HFFc6 (cell line): ENCODE measurements around the gene SPPL2A. TPM values are rescaled to one million over a fixed set of nuclear protein-coding genes. Genes with fewer than 3 reads are reported as not detected.
"Not testable (repeated sequence)": the region's sequence is repeated elsewhere in the genome, so short reads cannot be mapped to it uniquely, and the experiment has no call there.

ENCODE experiments used
- DNase-seq: peaks from one replicate; pipeline ENCODE4 v3.0.0-alpha.2; 2018
- H3K27ac Mint-ChIP-seq: 2 replicates; pipeline ENCODE4 v1.8.0; 2020; ENCODE audit warnings: mild to moderate bottlenecking, mixed read lengths
- H3K27me3 Mint-ChIP-seq: 2 replicates; pipeline ENCODE4 v1.8.0; 2021; ENCODE audit warnings: mild to moderate bottlenecking, moderate library complexity, mixed read lengths; ENCODE audit not compliant: insufficient read depth
- H3K36me3 Mint-ChIP-seq: 2 replicates; pipeline ENCODE4 v1.8.0; 2021; ENCODE audit warnings: low read depth, mixed read lengths
- H3K4me1 Mint-ChIP-seq: 2 replicates; pipeline ENCODE4 v1.8.0; 2020; ENCODE audit warnings: low read depth, mixed read lengths
- H3K4me3 Mint-ChIP-seq: 2 replicates; pipeline ENCODE4 v1.8.0; 2020; ENCODE audit warnings: mild to moderate bottlenecking, moderate library complexity, mixed read lengths
- H3K9me3 Mint-ChIP-seq: 2 replicates; pipeline ENCODE4 v1.8.0; 2020; ENCODE audit warnings: mild to moderate bottlenecking, mixed read lengths
- CTCF ChIP-seq: fragments of 200-600 bp; sonication (generic); IDR thresholded peaks from 2 replicates; pipeline ENCODE4 v1.5.0; 2021; ENCODE audit warnings: antibody characterized with exemption, mild to moderate bottlenecking
- long read RNA-seq: library from polyadenylated mRNA; unstranded; transcript quantifications from one replicate; pipeline ENCODE4 v2.0.0, GENCODE V29; 2019
- total RNA-seq, 6 experiments: library from RNA; stranded (reverse); fragmentation: NEBNext Ultra II Directional; extraction: Animal tissue kit (Norgen Biotek cat#: 25700); gene quantifications; 2 replicates in 1 of 6; 3 replicates in 5 of 6; pipeline ENCODE4 v1.2.3, GENCODE V29; 2021

The SPPL2A gene
- total RNA-seq = 100 to 1,000 TPM; 119 to 170 (median 138) TPM
- long read RNA-seq, full-length matches to known transcripts = 78 of 108 reads
- long read RNA-seq, partial matches to known transcripts = 10 of 108 reads
- long read RNA-seq, other reads (novel, unspliced or antisense) = 20 of 108 reads

GRCh38 chr15:50765195-50765967 is at the start of gene SPPL2A:
Gene SPPL2A, minus strand, starts transcription at chr15:50765706. Its CDS starts 173 bp downstream, at chr15:50765533.
- peak within 1 kb of the TSS; percentile 90 for H3K27ac Mint-ChIP-seq
- DNase-seq = peak; percentile 81

GRCh38 chr15:50814634-50815033 is 49.1 kb upstream of the SPPL2A start:
- DNase-seq = no peak
- Mint-ChIP-seq H3K27me3 (peaks cover 6% of the 10 kb centered on the region), H3K27ac (no peak overlapping the region), H3K36me3 (no peaks in the 10 kb centered on the region), H3K4me1 (peaks cover 9% of the 10 kb centered on the region), H3K9me3 (no peaks in the 10 kb centered on the region), H3K4me3 (no peak overlapping the region)
- TF ChIP-seq CTCF = no peak

More at GRCh38 chr15:50765195-50765967, at the start of gene SPPL2A:
- TF ChIP-seq CTCF = no peak
- Mint-ChIP-seq H3K4me3 (peak within 1 kb of the TSS; percentile 96), H3K36me3 (peaks cover 10% of the 10 kb centered on the region; the same call in 1 of the 2 replicates), H3K4me1 (peaks cover 51% of the 10 kb centered on the region), H3K9me3 (no peaks in the 10 kb centered on the region), H3K27me3 (peaks cover 2% of the 10 kb centered on the region)

- Mint-ChIP-seq H3K9me3 (no peaks in the 10 kb centered on the region), H3K4me1 (peaks cover 1% of the 10 kb centered on the region), H3K27ac (no peak overlapping the region), H3K4me3 (no peak overlapping the region), H3K27me3 (peaks cover 6% of the 10 kb centered on the region), H3K36me3 (no peaks in the 10 kb centered on the region)
- DNase-seq = no peak
- TF ChIP-seq CTCF = no peak
These were observed 48.4 kb upstream of the SPPL2A start for GRCh38 chr15:50813865-50814264.

GRCh38 chr15:50813089-50813488 is 47.6 kb upstream of the SPPL2A start:
- no peak for TF ChIP-seq CTCF
- H3K36me3 Mint-ChIP-seq = no peaks in the 10 kb centered on the region
- no peak for DNase-seq

GRCh38 chr15:50812181-50812506 is 46.6 kb upstream of the SPPL2A start:
- not testable (repeated sequence) for H3K4me3 Mint-ChIP-seq, H3K36me3 Mint-ChIP-seq, H3K4me1 Mint-ChIP-seq, H3K9me3 Mint-ChIP-seq, DNase-seq, H3K27ac Mint-ChIP-seq
- H3K27me3 Mint-ChIP-seq = peaks cover 11% of the 10 kb centered on the region

More at GRCh38 chr15:50813089-50813488, 47.6 kb upstream of the SPPL2A start:
- Mint-ChIP-seq H3K4me1 (no peaks in the 10 kb centered on the region; the same call in 1 of the 2 replicates), H3K9me3 (no peaks in the 10 kb centered on the region), H3K27me3 (peaks cover 6% of the 10 kb centered on the region), H3K27ac (no peak overlapping the region), H3K4me3 (no peak overlapping the region)

GRCh38 chr15:50811461-50812180 is 46.1 kb upstream of the SPPL2A start:
- not testable (repeated sequence) for H3K36me3 Mint-ChIP-seq, H3K4me1 Mint-ChIP-seq, H3K27ac Mint-ChIP-seq, H3K9me3 Mint-ChIP-seq, DNase-seq, H3K4me3 Mint-ChIP-seq
- peaks cover 11% of the 10 kb centered on the region for H3K27me3 Mint-ChIP-seq
